IPS-18a (cell line): ENCODE measurements around the gene FES.
"Not testable (repeated sequence)": the region's sequence is repeated elsewhere in the genome, so short reads cannot be mapped to it uniquely, and the experiment has no call there.

Experiments used
- H3K27ac ChIP-seq: one replicate; pipeline ENCODE4 v1.5.1; 2013; ENCODE audit warnings: low read length
- H3K27me3 ChIP-seq: one replicate; pipeline ENCODE4 v1.6.1; 2013; ENCODE audit warnings: mild to moderate bottlenecking, low read length; ENCODE audit not compliant: control insufficient read depth, insufficient read depth
- H3K36me3 ChIP-seq: one replicate; pipeline ENCODE4 v1.6.1; 2013; ENCODE audit warnings: low read depth, low read length; ENCODE audit not compliant: control insufficient read depth
- H3K4me1 ChIP-seq: one replicate; pipeline ENCODE4 v1.6.1; 2013; ENCODE audit warnings: low read depth, low read length; ENCODE audit not compliant: control insufficient read depth
- H3K4me3 ChIP-seq: one replicate; pipeline ENCODE4 v1.5.1; 2013; ENCODE audit warnings: low read length
- H3K9ac ChIP-seq: one replicate; pipeline ENCODE4 v1.6.1; 2013; ENCODE audit warnings: mild to moderate bottlenecking, low read length, moderate library complexity
- H3K9me3 ChIP-seq: one replicate; pipeline ENCODE4 v1.6.1; 2013; ENCODE audit warnings: low read depth, low read length; ENCODE audit not compliant: control insufficient read depth

Gene FES

GRCh38 chr15:90902040-90902839 lies 17.9 kb downstream of the FES start:
- H3K4me1 ChIP-seq = peaks cover 7% of the 10 kb centered on the region
- no peaks in the 10 kb centered on the region for H3K9me3 ChIP-seq
- peak overlapping the region; percentile 38 for H3K9ac ChIP-seq
- no peak overlapping the region for H3K27ac ChIP-seq
- H3K36me3 ChIP-seq = no peaks in the 10 kb centered on the region
- H3K4me3 ChIP-seq = peak overlapping the region; percentile 80
- peaks cover 28% of the 10 kb centered on the region for H3K27me3 ChIP-seq

- Histone ChIP-seq H3K9me3 (no peaks in the 10 kb centered on the region), H3K27me3 (peaks cover 28% of the 10 kb centered on the region), H3K4me1 (peaks cover 7% of the 10 kb centered on the region), H3K4me3 (peak within 1 kb of the TSS; percentile 80), H3K9ac (peak within 1 kb of the TSS; percentile 38), H3K36me3 (no peaks in the 10 kb centered on the region), H3K27ac (no peak within 1 kb of the TSS)
These were observed 18.8 kb downstream of the FES start, which contains the start of gene MAN2A2 for GRCh38 chr15:90902840-90903732. Gene MAN2A2 (plus strand): TSS chr15:90903302. CDS start chr15:90904208, 906 bp downstream.

DNA sequence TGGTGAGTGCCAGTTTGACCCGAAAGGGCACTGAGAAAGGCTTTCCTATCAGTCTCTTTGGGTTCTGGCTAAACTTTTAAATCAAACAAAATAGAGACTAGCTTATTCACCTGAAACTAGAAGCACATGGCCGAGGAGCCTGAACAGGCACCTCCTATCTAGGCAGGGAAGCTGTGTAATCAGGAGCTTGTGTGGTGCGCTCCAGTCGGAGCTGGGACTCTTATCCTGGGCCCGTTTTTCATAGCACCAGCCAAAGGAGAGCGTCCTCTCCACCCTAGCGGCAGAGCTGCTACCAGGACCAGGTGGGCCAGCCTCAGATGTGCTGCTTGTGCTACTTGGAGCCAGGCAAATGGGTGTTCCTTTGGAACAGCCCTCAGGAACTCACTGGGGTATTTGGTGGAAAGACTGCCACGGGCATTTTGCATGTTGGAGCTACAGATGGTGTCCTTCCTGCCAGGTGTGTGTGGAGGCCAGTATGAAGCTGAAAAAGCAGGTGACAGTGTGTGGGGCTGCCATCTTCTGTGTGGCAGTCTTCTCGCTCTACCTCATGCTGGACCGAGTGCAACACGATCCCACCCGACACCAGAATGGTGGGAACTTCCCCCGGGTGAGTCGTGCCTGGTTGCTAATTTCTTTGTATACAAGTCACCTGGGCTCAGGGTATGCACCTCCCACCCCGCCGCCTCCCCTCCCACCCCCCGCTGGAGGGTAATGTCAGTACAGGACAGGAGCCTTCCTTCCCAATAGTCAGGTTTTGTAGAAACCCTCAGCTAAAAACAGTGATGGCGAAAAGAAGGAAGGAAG lies 19.6 kb downstream of the FES start:
- Histone ChIP-seq H3K27me3 (peaks cover 28% of the 10 kb centered on the region), H3K27ac (no peak overlapping the region), H3K36me3 (no peaks in the 10 kb centered on the region), H3K4me3 (peak overlapping the region; percentile 67), H3K4me1 (peaks cover 7% of the 10 kb centered on the region), H3K9me3 (no peaks in the 10 kb centered on the region), H3K9ac (peak overlapping the region; percentile 18)

- H3K27me3 ChIP-seq = peaks cover 28% of the 10 kb centered on the region
- H3K9me3 ChIP-seq = no peaks in the 10 kb centered on the region
- no peaks in the 10 kb centered on the region for H3K36me3 ChIP-seq
- no peak overlapping the region for H3K4me3 ChIP-seq
- H3K9ac ChIP-seq = no peak overlapping the region
- peaks cover 7% of the 10 kb centered on the region for H3K4me1 ChIP-seq
- H3K27ac ChIP-seq = no peak overlapping the region
These were observed 20.4 kb downstream of the FES start for GRCh38 chr15:90904746-90905145.

DNA sequence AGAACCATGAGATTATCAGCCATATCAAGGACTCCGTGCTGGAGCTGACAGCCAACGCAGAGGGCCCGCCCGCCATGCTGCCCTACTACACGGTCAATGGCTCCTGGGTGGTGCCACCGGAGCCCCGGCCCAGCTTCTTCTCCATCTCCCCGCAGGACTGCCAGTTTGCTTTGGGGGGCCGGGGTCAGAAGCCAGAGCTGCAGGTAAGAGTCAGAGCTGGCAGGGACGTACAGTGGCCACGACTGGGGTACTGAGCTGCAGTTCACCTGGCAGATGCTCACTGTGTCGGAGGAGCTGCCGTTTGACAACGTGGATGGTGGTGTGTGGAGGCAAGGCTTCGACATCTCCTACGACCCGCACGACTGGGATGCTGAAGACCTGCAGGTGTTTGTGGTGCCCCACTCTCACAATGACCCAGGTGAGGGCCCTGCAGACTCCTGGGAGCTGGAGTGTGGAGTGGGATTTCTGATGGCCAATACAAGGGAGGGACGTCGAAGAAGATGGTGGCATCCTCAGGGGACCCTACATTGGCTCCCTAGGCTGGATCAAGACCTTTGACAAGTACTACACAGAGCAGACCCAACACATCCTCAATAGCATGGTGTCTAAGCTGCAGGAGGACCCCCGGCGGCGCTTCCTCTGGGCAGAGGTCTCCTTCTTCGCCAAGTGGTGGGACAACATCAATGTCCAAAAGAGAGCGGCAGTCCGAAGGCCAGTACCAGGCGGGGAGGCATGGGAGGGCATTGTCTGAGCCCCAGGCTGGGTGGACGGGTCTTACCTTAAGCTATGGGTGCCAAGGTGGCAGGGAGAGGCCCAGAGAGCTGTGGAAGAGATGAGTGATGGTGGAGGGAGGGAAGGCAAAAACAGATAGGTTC lies 21.2 kb downstream of the FES start:
- H3K9me3 ChIP-seq = no peaks in the 10 kb centered on the region
- H3K36me3 ChIP-seq = no peaks in the 10 kb centered on the region
- no peak overlapping the region for H3K27ac ChIP-seq
- H3K27me3 ChIP-seq = peaks cover 28% of the 10 kb centered on the region
- H3K4me1 ChIP-seq = peaks cover 7% of the 10 kb centered on the region
- no peak overlapping the region for H3K4me3 ChIP-seq
- H3K9ac ChIP-seq = no peak overlapping the region

GRCh38 chr15:90906181-90906849 lies 22.0 kb downstream of the FES start:
- H3K36me3 ChIP-seq = no peaks in the 10 kb centered on the region

DNA sequence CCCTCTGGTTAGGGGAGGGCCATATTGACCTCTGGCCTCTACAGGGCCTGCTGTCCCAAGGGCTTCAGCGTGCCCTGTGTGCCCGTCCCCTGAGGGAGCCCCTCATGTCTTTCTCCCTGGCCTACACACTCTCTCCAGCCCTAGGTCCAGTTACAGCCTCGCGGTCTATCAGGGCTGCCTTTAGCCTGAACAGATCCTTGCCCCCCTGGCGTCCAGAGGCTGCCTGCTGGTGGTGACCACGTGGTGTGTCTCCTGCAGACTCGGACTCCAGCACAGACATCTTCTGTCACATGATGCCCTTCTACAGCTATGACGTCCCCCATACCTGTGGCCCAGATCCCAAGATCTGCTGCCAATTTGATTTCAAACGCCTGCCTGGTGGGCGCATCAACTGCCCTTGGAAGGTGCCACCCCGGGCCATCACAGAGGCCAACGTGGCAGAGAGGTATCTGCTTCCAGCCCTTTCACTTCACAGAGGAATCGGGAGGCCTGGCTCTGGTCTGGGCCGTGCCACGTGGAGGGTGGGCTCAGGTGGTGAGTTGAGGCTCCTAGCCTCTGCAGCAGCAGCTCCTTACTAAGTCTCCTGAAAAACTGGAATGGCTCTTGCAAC lies 22.9 kb downstream of the FES start:
- Histone ChIP-seq H3K27ac (no peak overlapping the region), H3K9me3 (no peaks in the 10 kb centered on the region), H3K9ac (no peak overlapping the region), H3K4me1 (no peaks in the 10 kb centered on the region), H3K27me3 (peaks cover 19% of the 10 kb centered on the region), H3K36me3 (no peaks in the 10 kb centered on the region), H3K4me3 (no peak overlapping the region)

More at GRCh38 chr15:90906181-90906849, 22.0 kb downstream of the FES start:
- Histone ChIP-seq H3K4me1 (peaks cover 7% of the 10 kb centered on the region), H3K9ac (no peak overlapping the region), H3K9me3 (no peaks in the 10 kb centered on the region), H3K4me3 (no peak overlapping the region), H3K27me3 (peaks cover 25% of the 10 kb centered on the region), H3K27ac (no peak overlapping the region)

GRCh38 chr15:90907838-90908507 lies 23.7 kb downstream of the FES start:
- H3K4me1 ChIP-seq = no peaks in the 10 kb centered on the region
- no peak overlapping the region for H3K9ac ChIP-seq
- H3K27ac ChIP-seq = no peak overlapping the region
- no peaks in the 10 kb centered on the region for H3K9me3 ChIP-seq
- no peaks in the 10 kb centered on the region for H3K36me3 ChIP-seq
- peaks cover 19% of the 10 kb centered on the region for H3K27me3 ChIP-seq
- H3K4me3 ChIP-seq = no peak overlapping the region

- not testable (repeated sequence) for H3K9me3 ChIP-seq, H3K27ac ChIP-seq, H3K4me3 ChIP-seq, H3K4me1 ChIP-seq, H3K27me3 ChIP-seq, H3K36me3 ChIP-seq, H3K9ac ChIP-seq
These were observed 25.1 kb downstream of the FES start for GRCh38 chr15:90909449-90909848.
